MG63 (cell line): Measurements from ENCODE around the gene OTOP2. TPM values are rescaled to one million over a fixed set of nuclear protein-coding genes. Genes with fewer than 3 reads are reported as not detected.

Source experiments
- DNase-seq: peaks from one replicate; pipeline ENCODE4 v3.0.0-alpha.2; 2020
- H3K27me3 ChIP-seq: fragments of 250-450 bp; sonication (Bioruptor Pico); 2 replicates; pipeline ENCODE4 v1.5.1; 2020; ENCODE audit warnings: mild to moderate bottlenecking, moderate library complexity
- H3K36me3 ChIP-seq: fragments of 250-450 bp; sonication (Bioruptor Pico); 2 replicates; pipeline ENCODE4 v1.5.1; 2020; ENCODE audit warnings: mild to moderate bottlenecking, moderate library complexity
- H3K4me3 ChIP-seq: fragments of 250-450 bp; sonication (Bioruptor Pico); 2 replicates; pipeline ENCODE4 v1.5.1; 2020; ENCODE audit warnings: mild to moderate bottlenecking, moderate library complexity
- H3K9me3 ChIP-seq: fragments of 250-450 bp; sonication (Bioruptor Pico); 2 replicates; pipeline ENCODE4 v1.5.1; 2020; ENCODE audit warnings: mild to moderate bottlenecking, moderate library complexity
- total RNA-seq: library from RNA; depleted of rRNA; stranded (reverse); fragments of >200 nt; shearing (Covaris generic); gene quantifications from 2 replicates; pipeline ENCODE4 v1.2.3, GENCODE V29; 2014; ENCODE audit warnings: low replicate concordance

Gene OTOP2
- total RNA-seq, 1 experiment from 2014 or later = not detected

GRCh38 chr17:74937064-74938051 lies 13.3 kb downstream of the OTOP2 start:
- DNase-seq = no peak
- Histone ChIP-seq H3K27me3 (peaks cover 45% of the 10 kb centered on the region), H3K36me3 (no peaks in the 10 kb centered on the region), H3K9me3 (no peaks in the 10 kb centered on the region), H3K4me3 (no peak overlapping the region)

- Histone ChIP-seq H3K36me3 (no peaks in the 10 kb centered on the region), H3K9me3 (no peaks in the 10 kb centered on the region), H3K4me3 (no peak overlapping the region), H3K27me3 (peaks cover 55% of the 10 kb centered on the region)
- no peak for DNase-seq
These were observed 14.3 kb downstream of the OTOP2 start for GRCh38 chr17:74938194-74938950.

- Histone ChIP-seq H3K27me3 (peaks cover 64% of the 10 kb centered on the region), H3K9me3 (no peaks in the 10 kb centered on the region), H3K4me3 (no peak overlapping the region), H3K36me3 (no peaks in the 10 kb centered on the region)
- DNase-seq = no peak
These were observed 15.5 kb downstream of the OTOP2 start for GRCh38 chr17:74939534-74939933.

GRCh38 chr17:74941128-74941725 lies 17.2 kb downstream of the OTOP2 start:
- Histone ChIP-seq H3K36me3 (no peaks in the 10 kb centered on the region), H3K9me3 (no peaks in the 10 kb centered on the region), H3K4me3 (no peak overlapping the region), H3K27me3 (peaks cover 69% of the 10 kb centered on the region)
- DNase-seq = no peak

- no peak for DNase-seq
- H3K27me3 ChIP-seq = peaks cover 54% of the 10 kb centered on the region
- H3K36me3 ChIP-seq = no peaks in the 10 kb centered on the region
- no peaks in the 10 kb centered on the region for H3K9me3 ChIP-seq
- H3K4me3 ChIP-seq = no peak overlapping the region
These were observed 19.9 kb downstream of the OTOP2 start for GRCh38 chr17:74943808-74944522.

- no peaks in the 10 kb centered on the region for H3K36me3 ChIP-seq
- no peak for DNase-seq
- peaks cover 48% of the 10 kb centered on the region for H3K27me3 ChIP-seq
- no peak overlapping the region for H3K4me3 ChIP-seq
- H3K9me3 ChIP-seq = no peaks in the 10 kb centered on the region
These were observed 21.5 kb downstream of the OTOP2 start for GRCh38 chr17:74945543-74945942.

GRCh38 chr17:74946641-74947040 lies 22.6 kb downstream of the OTOP2 start:
- Histone ChIP-seq H3K4me3 (no peak overlapping the region), H3K36me3 (no peaks in the 10 kb centered on the region), H3K27me3 (peaks cover 50% of the 10 kb centered on the region), H3K9me3 (no peaks in the 10 kb centered on the region)
- DNase-seq = no peak

- H3K4me3 ChIP-seq = no peak overlapping the region
- H3K27me3 ChIP-seq = peaks cover 47% of the 10 kb centered on the region
- DNase-seq = no peak
- H3K36me3 ChIP-seq = no peaks in the 10 kb centered on the region
- H3K9me3 ChIP-seq = no peaks in the 10 kb centered on the region
These were observed 23.1 kb downstream of the OTOP2 start for GRCh38 chr17:74947041-74947754.

- no peak for DNase-seq
- peaks cover 23% of the 10 kb centered on the region for H3K27me3 ChIP-seq
- H3K9me3 ChIP-seq = no peaks in the 10 kb centered on the region
- no peaks in the 10 kb centered on the region for H3K36me3 ChIP-seq
- H3K4me3 ChIP-seq = no peak overlapping the region
These were observed 25.5 kb downstream of the OTOP2 start for GRCh38 chr17:74949455-74950115.

GRCh38 chr17:74950207-74950606 lies 26.1 kb downstream of the OTOP2 start:
- no peak for DNase-seq
- H3K9me3 ChIP-seq = no peaks in the 10 kb centered on the region
- H3K27me3 ChIP-seq = peaks cover 16% of the 10 kb centered on the region
- no peaks in the 10 kb centered on the region for H3K36me3 ChIP-seq
- H3K4me3 ChIP-seq = no peak overlapping the region

- no peaks in the 10 kb centered on the region for H3K9me3 ChIP-seq
- no peak overlapping the region for H3K4me3 ChIP-seq
- H3K27me3 ChIP-seq = peaks cover 8% of the 10 kb centered on the region
- no peaks in the 10 kb centered on the region for H3K36me3 ChIP-seq
- no peak for DNase-seq
These were observed 27.0 kb downstream of the OTOP2 start for GRCh38 chr17:74951065-74951464.

- DNase-seq = no peak
- no peaks in the 10 kb centered on the region for H3K9me3 ChIP-seq
- H3K4me3 ChIP-seq = no peak overlapping the region
- no peaks in the 10 kb centered on the region for H3K36me3 ChIP-seq
- H3K27me3 ChIP-seq = peaks cover 2% of the 10 kb centered on the region; the same call in 1 of the 2 replicates
These were observed 27.8 kb downstream of the OTOP2 start for GRCh38 chr17:74951680-74952421.

GRCh38 chr17:74952431-74953133 lies 28.5 kb downstream of the OTOP2 start:
- peaks cover 2% of the 10 kb centered on the region; the same call in 1 of the 2 replicates for H3K27me3 ChIP-seq
- no peaks in the 10 kb centered on the region for H3K9me3 ChIP-seq
- H3K4me3 ChIP-seq = no peak overlapping the region
- DNase-seq = no peak
- no peaks in the 10 kb centered on the region for H3K36me3 ChIP-seq

GRCh38 chr17:74953134-74953687 lies 29.1 kb downstream of the OTOP2 start:
- DNase-seq = no peak

More at GRCh38 chr17:74953134-74953687, 29.1 kb downstream of the OTOP2 start:
- Histone ChIP-seq H3K9me3 (no peaks in the 10 kb centered on the region), H3K4me3 (no peak overlapping the region), H3K27me3 (peaks cover 2% of the 10 kb centered on the region; the same call in 1 of the 2 replicates), H3K36me3 (no peaks in the 10 kb centered on the region)
